ENCODE data around the gene ZNF562. TPM values are rescaled to one million over a fixed set of nuclear protein-coding genes. Genes with fewer than 3 reads are reported as not detected.
"Not testable (repeated sequence)": the region's sequence is repeated elsewhere in the genome, so short reads cannot be mapped to it uniquely, and the experiment has no call there.

The ZNF562 gene
- total RNA-seq: 10 to 100 TPM; 27.0 to 29.5 TPM
- polyA plus RNA-seq: 1 to 10 TPM; 1.6 to 4.8 (median 2.5) TPM
- 28.0 to 90.2 (median 58.0) reads per million in 6 experiments for total RNA-seq

GRCh38 chr19:9674663-9675357 lies at the start of gene ZNF562:
Gene ZNF562 (minus strand): TSS chr19:9675100. CDS start chr19:9660744, 14,356 bp downstream.
- DNase-seq: peak; percentile 62 to 89 (median 79)
- H3K27ac Mint-ChIP-seq: peak within 1 kb of the TSS; percentile 96 to 100 (median 99)
- peak; percentile 88 to 89 for ATAC-seq
- H3K36me3 Mint-ChIP-seq: peaks cover 34 to 45% (median 35%) of the 10 kb centered on the region in 3 donors
- peaks cover 0 to 53% (median 37%) of the 10 kb centered on the region in 9 donors for H3K9me3 Mint-ChIP-seq
- POLR2A ChIA-PET: interaction anchor here (0.5 to 1.2 kb wide), 5 partner anchors 10 to 366 kb away, joined by 3 to 7 read pairs (median 3); partner anchors contain the start of gene ZNF846
- peaks cover 0 to 1% (median 0%) of the 10 kb centered on the region in 5 donors for H3K27me3 Mint-ChIP-seq
- peaks cover 11 to 31% (median 25%) of the 10 kb centered on the region in 4 donors for H3K4me1 Mint-ChIP-seq
- peak within 1 kb of the TSS; percentile 96 to 99 (median 98) for H3K4me3 Mint-ChIP-seq

GRCh38 chr19:9724157-9724556 lies 49.3 kb upstream of the ZNF562 start:
- POLR2A ChIA-PET: interaction anchor here (0.5 kb wide), 1 partner anchor 49 kb away, joined by 4 read pairs; the partner anchor contains the start of gene ZNF562
- no peak overlapping the region for H3K4me3 Mint-ChIP-seq
- DNase-seq: no peak
- ATAC-seq: no peak
- peaks cover 0 to 46% (median 24%) of the 10 kb centered on the region in 9 donors for H3K9me3 Mint-ChIP-seq
- H3K36me3 Mint-ChIP-seq: peaks cover 0 to 20% (median 14%) of the 10 kb centered on the region in 3 donors
- peaks cover 4 to 10% (median 5%) of the 10 kb centered on the region in 4 donors for H3K4me1 Mint-ChIP-seq
- H3K27me3 Mint-ChIP-seq: peaks cover 0 to 1% (median 0%) of the 10 kb centered on the region in 5 donors
- no peak overlapping the region for H3K27ac Mint-ChIP-seq

DNA sequence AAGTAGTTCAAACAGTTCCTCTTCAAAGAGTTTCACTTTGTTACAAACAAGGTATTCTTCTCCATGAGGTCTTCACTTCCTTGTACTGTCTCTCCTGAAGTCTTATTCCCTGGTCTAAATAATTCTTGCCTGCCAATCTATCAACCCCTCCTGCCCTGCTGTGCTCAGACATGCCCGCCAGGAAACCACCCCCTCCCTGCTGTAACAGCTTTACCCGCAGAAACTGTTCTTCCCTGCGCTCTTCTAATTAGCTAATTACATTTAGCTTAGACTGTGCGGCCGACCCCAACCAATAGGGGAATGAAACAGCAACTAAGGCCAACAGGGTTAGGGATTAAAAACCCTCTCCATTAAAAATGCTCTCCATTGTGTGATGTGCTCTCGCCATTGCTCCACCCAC lies 47.0 kb upstream of the ZNF562 start:
- DNase-seq (peak in 1 of 10 donors; percentile 5), ATAC-seq (peak in 1 of 2 donors; percentile 51)
- H3K27ac Mint-ChIP-seq: peak overlapping the region in 7 of 10 donors; percentile 10 to 71 (median 22)
- H3K4me3 Mint-ChIP-seq: peak overlapping the region in 7 of 10 donors; percentile 22 to 57 (median 41)
- peaks cover 4 to 10% (median 5%) of the 10 kb centered on the region in 4 donors for H3K4me1 Mint-ChIP-seq
- H3K27me3 Mint-ChIP-seq: peaks cover 0 to 14% (median 6%) of the 10 kb centered on the region in 5 donors
- POLR2A ChIA-PET: interaction anchor here (1.4 kb wide), 1 partner anchor 46 kb away, joined by 3 read pairs; no protein-coding TSS in a partner anchor
- peaks cover 0 to 46% (median 24%) of the 10 kb centered on the region in 9 donors for H3K9me3 Mint-ChIP-seq
- peaks cover 0 to 20% (median 16%) of the 10 kb centered on the region in 3 donors for H3K36me3 Mint-ChIP-seq

DNA sequence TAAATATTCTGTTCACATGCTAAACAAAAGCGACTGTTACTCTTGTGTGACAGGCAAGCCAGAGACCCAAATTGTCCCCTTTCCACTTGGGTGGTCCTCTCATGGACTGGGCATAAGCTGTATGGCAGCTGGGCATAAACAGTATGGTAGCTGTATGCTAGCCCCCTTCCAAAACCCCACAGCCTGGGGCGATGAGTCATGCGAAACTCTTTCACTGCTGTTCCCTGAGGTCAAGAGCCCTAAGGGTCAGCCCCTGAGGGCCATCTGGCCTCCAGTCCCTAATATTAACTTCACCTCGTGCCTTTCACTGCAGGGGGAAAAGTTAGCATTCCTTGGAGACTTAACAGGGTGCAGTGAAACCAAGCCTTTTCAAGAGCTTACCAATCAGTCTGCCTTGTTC lies 45.6 kb upstream of the ZNF562 start:
- Mint-ChIP-seq H3K36me3 (peaks cover 0 to 20% (median 11%) of the 10 kb centered on the region in 3 donors), H3K4me1 (peaks cover 4 to 10% (median 5%) of the 10 kb centered on the region in 4 donors), H3K9me3 (peaks cover 0 to 37% (median 21%) of the 10 kb centered on the region in 9 donors), H3K4me3 (no peak overlapping the region), H3K27ac (peak overlapping the region in 1 of 10 donors; percentile 27), H3K27me3 (peaks cover 0 to 14% (median 6%) of the 10 kb centered on the region in 5 donors)
- no peak for ATAC-seq
- POLR2A ChIA-PET: no interaction called here
- DNase-seq: no peak

DNA sequence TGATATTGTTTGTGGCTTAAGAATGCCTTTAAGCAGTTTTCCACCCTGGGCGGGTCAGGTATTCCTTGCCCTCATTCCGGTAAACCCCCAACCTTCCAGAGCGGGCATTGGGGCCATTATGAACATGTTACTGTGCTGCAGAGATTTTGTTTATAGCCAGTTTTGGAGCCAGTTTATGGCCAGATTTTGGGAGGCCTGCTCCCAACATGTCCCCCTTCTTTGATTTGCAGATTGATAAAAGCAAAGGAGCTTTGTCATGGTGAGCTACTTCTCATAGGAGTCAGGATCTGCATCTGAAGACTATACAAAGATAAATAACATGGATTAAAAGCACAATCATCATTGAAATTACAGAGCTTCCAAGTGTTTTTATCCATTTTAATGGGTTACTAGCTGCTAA lies 36.9 kb upstream of the ZNF562 start:
- POLR2A ChIA-PET: no interaction called here
- ATAC-seq (no peak), DNase-seq (no peak)
- no peak overlapping the region for H3K27ac Mint-ChIP-seq
- H3K27me3 Mint-ChIP-seq: peaks cover 0 to 10% (median 1%) of the 10 kb centered on the region in 5 donors
- peaks cover 0 to 6% (median 0%) of the 10 kb centered on the region in 4 donors for H3K4me1 Mint-ChIP-seq
- peaks cover 3 to 46% (median 24%) of the 10 kb centered on the region in 3 donors for H3K36me3 Mint-ChIP-seq
- H3K4me3 Mint-ChIP-seq: no peak overlapping the region
- H3K9me3 Mint-ChIP-seq: peaks cover 10 to 54% (median 40%) of the 10 kb centered on the region in 9 donors

- ATAC-seq: no peak
- Mint-ChIP-seq H3K4me1 (peaks cover 0 to 6% (median 0%) of the 10 kb centered on the region in 4 donors), H3K9me3 (peaks cover 10 to 54% (median 40%) of the 10 kb centered on the region in 9 donors), H3K27me3 (peaks cover 0 to 10% (median 0%) of the 10 kb centered on the region in 5 donors), H3K27ac (no peak overlapping the region), H3K4me3 (peak overlapping the region in 1 of 10 donors; percentile 54), H3K36me3 (peaks cover 3 to 46% (median 24%) of the 10 kb centered on the region in 3 donors)
- POLR2A ChIA-PET: no interaction called here
- no peak for DNase-seq
These were observed 34.4 kb upstream of the ZNF562 start for GRCh38 chr19:9709305-9709704.

DNA sequence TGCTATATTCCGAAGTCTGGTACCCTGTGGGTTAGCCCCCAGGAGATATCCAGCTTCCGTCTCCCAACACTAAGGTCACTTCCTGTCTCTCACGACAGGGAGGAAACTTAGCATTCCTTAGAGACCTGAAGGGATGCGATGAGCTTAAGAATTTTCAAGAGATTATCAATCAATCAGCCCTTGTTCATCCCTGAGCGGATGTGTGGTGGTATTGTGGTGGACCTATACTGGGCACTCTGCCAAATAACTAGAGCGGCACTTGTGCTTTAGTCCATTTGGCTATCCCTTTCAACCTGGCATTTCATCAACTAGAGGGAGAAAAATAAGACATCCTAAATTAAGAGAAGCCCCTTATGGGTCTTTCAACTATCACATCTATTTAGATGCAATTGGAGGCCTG lies 30.9 kb upstream of the ZNF562 start:
- peaks cover 0 to 10% (median 2%) of the 10 kb centered on the region in 4 donors for H3K4me1 Mint-ChIP-seq

GRCh38 chr19:9702186-9702585 lies 27.3 kb upstream of the ZNF562 start:
- ATAC-seq (no peak), DNase-seq (no peak)
- H3K9me3 Mint-ChIP-seq: peaks cover 0 to 22% (median 9%) of the 10 kb centered on the region in 9 donors
- no peak overlapping the region for H3K4me3 Mint-ChIP-seq
- peaks cover 0 to 11% (median 4%) of the 10 kb centered on the region in 3 donors for H3K36me3 Mint-ChIP-seq
- H3K27ac Mint-ChIP-seq: no peak overlapping the region
- H3K4me1 Mint-ChIP-seq: peaks cover 0 to 4% (median 2%) of the 10 kb centered on the region in 4 donors
- POLR2A ChIA-PET: no interaction called here
- H3K27me3 Mint-ChIP-seq: peaks cover 0 to 2% (median 2%) of the 10 kb centered on the region in 5 donors

More for the DNA sequence above, 30.9 kb upstream of the ZNF562 start:
- no peaks in the 10 kb centered on the region for H3K27me3 Mint-ChIP-seq
- H3K27ac Mint-ChIP-seq: no peak overlapping the region
- no peak overlapping the region for H3K4me3 Mint-ChIP-seq
- peaks cover 2 to 23% (median 17%) of the 10 kb centered on the region in 9 donors for H3K9me3 Mint-ChIP-seq
- ATAC-seq (no peak), DNase-seq (no peak)
- peaks cover 0 to 20% (median 4%) of the 10 kb centered on the region in 3 donors for H3K36me3 Mint-ChIP-seq
- POLR2A ChIA-PET: interaction anchor here (0.7 kb wide), 2 partner anchors 11 to 628 kb away, joined by 5 read pairs; no protein-coding TSS in a partner anchor

GRCh38 chr19:9700229-9700981 lies 25.5 kb upstream of the ZNF562 start:
- H3K4me1 Mint-ChIP-seq: peaks cover 0 to 4% (median 2%) of the 10 kb centered on the region in 4 donors
- H3K36me3 Mint-ChIP-seq: peaks cover 0 to 11% (median 4%) of the 10 kb centered on the region in 3 donors
- DNase-seq (no peak), ATAC-seq (no peak)
- H3K27ac Mint-ChIP-seq: no peak overlapping the region
- H3K4me3 Mint-ChIP-seq: no peak overlapping the region
- POLR2A ChIA-PET: interaction anchor here (0.7 kb wide), 1 partner anchor 390 kb away, joined by 3 read pairs; no protein-coding TSS in a partner anchor
- H3K27me3 Mint-ChIP-seq: peaks cover 0 to 2% (median 2%) of the 10 kb centered on the region in 5 donors
- H3K9me3 Mint-ChIP-seq: peaks cover 0 to 25% (median 14%) of the 10 kb centered on the region in 9 donors

DNA sequence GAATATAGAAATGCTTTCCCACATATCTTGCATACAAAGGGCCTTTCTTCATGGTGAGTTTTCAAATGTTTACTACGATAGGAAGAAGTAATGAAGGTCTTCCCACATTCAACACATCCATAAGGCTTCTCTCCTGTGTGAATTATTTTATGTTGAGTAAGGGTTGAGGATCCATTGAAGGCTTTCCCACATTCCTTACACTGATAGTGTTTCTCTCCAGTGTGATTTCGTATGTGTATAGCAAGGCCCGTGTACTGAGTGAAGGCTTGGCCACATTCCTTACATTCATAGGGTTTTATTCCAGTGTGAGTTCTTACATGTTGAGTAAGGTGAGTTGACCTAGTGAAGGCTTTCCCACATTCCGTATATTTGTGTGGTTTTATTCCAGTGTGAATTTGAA lies 15.4 kb upstream of the ZNF562 start:
- Mint-ChIP-seq H3K27me3 (peaks cover 0 to 20% (median 9%) of the 10 kb centered on the region in 5 donors), H3K36me3 (peaks cover 0 to 33% (median 19%) of the 10 kb centered on the region in 3 donors), H3K9me3 (peaks cover 6 to 47% (median 16%) of the 10 kb centered on the region in 9 donors)
- H3K4me3 Mint-ChIP-seq, H3K4me1 Mint-ChIP-seq, H3K27ac Mint-ChIP-seq, DNase-seq, ATAC-seq, POLR2A ChIA-PET: not testable (repeated sequence)

- H3K4me3 Mint-ChIP-seq, H3K36me3 Mint-ChIP-seq, H3K4me1 Mint-ChIP-seq, DNase-seq, H3K9me3 Mint-ChIP-seq, ATAC-seq, H3K27ac Mint-ChIP-seq, POLR2A ChIA-PET, H3K27me3 Mint-ChIP-seq: not testable (repeated sequence)
These were observed 5.1 kb upstream of the ZNF562 start for GRCh38 chr19:9679996-9680395.

Data from naive thymus-derived CD8-positive, alpha-beta T cell (primary cell).